Measurements from ENCODE around the gene ADAM12.

GRCh38 chr10:125984346-125984745 is 403.9 kb downstream of the ADAM12 start:
- TF ChIP-seq POLR2A (IDR thresholded peaks at IDR 0.05) (no peak), CTCF (IDR thresholded peaks at IDR 0.05) (no peak)
